Adrenal gland (tissue), 12 donors: Measurements from ENCODE around the gene CAMK2A. TPM values are rescaled to one million over a fixed set of nuclear protein-coding genes. Genes with fewer than 3 reads are reported as not detected.
A peak's percentile ranks its signal among the peaks of the same experiment; 100 is the strongest.

ENCODE experiments used
- DNase-seq, 7 donors: peaks; one replicate each; pipeline ENCODE4 v3.0.0-alpha.2; 2019 to 2020
- H3K27ac ChIP-seq, 5 donors: fragments of 200-600 bp; sonication (generic) in 4 of 5; 1 replicate in 3 of 5; 2 replicates in 2 of 5; pipeline versions ENCODE4 v1.5.1 to v1.8.0; 2016 to 2020; ENCODE audit warnings: mild to moderate bottlenecking in 1 of 5
- H3K27me3 ChIP-seq: fragments of 200-600 bp; 2 replicates; pipeline ENCODE4 v1.8.0; 2021
- H3K36me3 ChIP-seq, 2 donors: fragments of 200-600 bp; replicated peaks in 1 of 2; 1 replicate in 1 of 2; 2 replicates in 1 of 2; pipeline versions ENCODE4 v1.5.1 to v1.8.0; 2018 to 2022
- H3K4me1 ChIP-seq, 2 donors: fragments of 200-600 bp; replicated peaks in 1 of 2; 1 replicate in 1 of 2; 2 replicates in 1 of 2; pipeline versions ENCODE4 v1.5.1 to v1.8.0; 2018 to 2021
- H3K4me3 ChIP-seq, 4 donors: fragments of 200-600 bp; sonication (generic) in 3 of 4; one replicate each; pipeline ENCODE4 v1.5.1; 2016 to 2018
- H3K9me3 ChIP-seq, 3 donors: fragments of 200-600 bp; sonication (generic) in 1 of 3; replicated peaks in 1 of 3; 1 replicate in 2 of 3; 2 replicates in 1 of 3; pipeline versions ENCODE4 v1.5.1 to v1.8.0; 2016 to 2021
- POLR2A ChIP-seq, 2 donors: fragments of 450-650 bp; IDR thresholded peaks; one replicate each; pipeline ENCODE4 v1.6.1; 2017; ENCODE audit warnings: antibody characterized with exemption in 2 of 2, mild to moderate bottlenecking in 2 of 2, moderate library complexity in 1 of 2
- WGBS, 4 donors: extraction: QIAGEN DNeasy Blood & Tissue Kit in 2 of 4; methylation state at CpG; one replicate each; pipeline versions ENCODE4 v1.1.5 to v1.1.7; 2013 to 2017; 5-methylcytosine and 5-hydroxymethylcytosine counted together
- intact Hi-C, 2 donors: fragments of 100-400 bp; cut with DNase I; formaldehyde crosslinking; loops; one replicate each; pipeline versions ENCODE4 v1.14.1 to v1.15.0; 2022 to 2023
- polyA plus RNA-seq, 3 donors: library from polyadenylated mRNA; stranded (reverse); fragments of 200-250 nt in 2 of 3; fragments of 350-450 nt in 1 of 3; fragmentation: Illumina TruSeq in 1 of 3; extraction: RNeasy Lipid Tissue Mini Kit (QIAGEN cat#74804) in 1 of 3; gene quantifications; one replicate each; pipeline ENCODE4 v1.2.3, GENCODE V29; 2013 to 2014
- total RNA-seq, 9 donors: library from RNA; depleted of rRNA in 4 of 9; stranded (reverse); fragments of >200 nt in 4 of 9; fragments of 120-200 nt in 1 of 9; fragmentation: NEBNext Ultra II Directional in 1 of 9; extraction: Animal tissue kit (Norgen Biotek cat#: 25700) in 1 of 9; gene quantifications; one replicate each; pipeline versions ENCODE4 v1.1.0 to v1.2.4, GENCODE V29; 2013 to 2023
- TF ChIP-seq, protein P1 (sequence below), 6 experiments: fragments of 450-650 bp in 4 of 6; fragments of 200-600 bp in 2 of 6; sonication (generic) in 1 of 6; IDR thresholded peaks; 1 replicate in 5 of 6; 2 replicates in 1 of 6; pipeline versions ENCODE4 v1.5.1 to v1.8.0; 2016 to 2021; ENCODE audit warnings: antibody characterized with exemption in 6 of 6, mild to moderate bottlenecking in 2 of 6, moderate library complexity in 1 of 6
- donor health status: healthy with polysubstance abuse.
- donor health status: Bipolar disorder and iron deficiency.
- donor health status: DM: yes; HTN: yes; CAD: no.
- donor health status: DM: no; HTN: no; CAD: no.
- donor health status: DM: no; HTN: no; CAD: no.
- donor health status: DM: yes; HTN: yes; CAD: no.

Gene CAMK2A
- total and polyA plus RNA-seq, 12 donors = 0.23 to 1.3 (median 0.64) TPM; not detected in 3

DNA sequence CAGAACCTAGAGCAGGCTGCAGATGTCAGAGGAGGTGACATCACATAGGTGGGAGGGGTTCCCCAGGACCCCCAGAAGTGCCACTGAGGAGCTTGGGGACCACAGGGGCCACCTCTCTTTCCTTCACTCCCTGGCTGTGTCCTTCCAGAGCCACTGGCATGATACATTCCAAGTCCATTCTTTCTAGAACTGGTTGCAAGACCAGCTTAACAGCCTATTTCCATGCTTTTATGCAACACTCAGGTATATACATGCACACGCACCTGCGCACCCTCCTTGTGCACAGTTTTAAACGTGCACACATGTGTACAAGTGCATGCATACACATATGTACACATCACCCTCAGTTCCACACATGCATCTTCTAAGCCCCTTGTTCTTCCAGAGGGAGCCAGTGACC, 60.0 kb downstream of the CAMK2A start:
- 63 to 97% (median 72%) methylated on average over 3 of the region's 3 CpGs for WGBS, 4 donors
- Histone ChIP-seq H3K9me3 (no peaks in the 10 kb centered on the region), H3K4me1 (no peaks in the 10 kb centered on the region), H3K4me3 (no peak overlapping the region), H3K27me3 (no peaks in the 10 kb centered on the region), H3K36me3 (no peaks in the 10 kb centered on the region), H3K27ac (no peak overlapping the region)
- TF ChIP-seq, protein P1, sequence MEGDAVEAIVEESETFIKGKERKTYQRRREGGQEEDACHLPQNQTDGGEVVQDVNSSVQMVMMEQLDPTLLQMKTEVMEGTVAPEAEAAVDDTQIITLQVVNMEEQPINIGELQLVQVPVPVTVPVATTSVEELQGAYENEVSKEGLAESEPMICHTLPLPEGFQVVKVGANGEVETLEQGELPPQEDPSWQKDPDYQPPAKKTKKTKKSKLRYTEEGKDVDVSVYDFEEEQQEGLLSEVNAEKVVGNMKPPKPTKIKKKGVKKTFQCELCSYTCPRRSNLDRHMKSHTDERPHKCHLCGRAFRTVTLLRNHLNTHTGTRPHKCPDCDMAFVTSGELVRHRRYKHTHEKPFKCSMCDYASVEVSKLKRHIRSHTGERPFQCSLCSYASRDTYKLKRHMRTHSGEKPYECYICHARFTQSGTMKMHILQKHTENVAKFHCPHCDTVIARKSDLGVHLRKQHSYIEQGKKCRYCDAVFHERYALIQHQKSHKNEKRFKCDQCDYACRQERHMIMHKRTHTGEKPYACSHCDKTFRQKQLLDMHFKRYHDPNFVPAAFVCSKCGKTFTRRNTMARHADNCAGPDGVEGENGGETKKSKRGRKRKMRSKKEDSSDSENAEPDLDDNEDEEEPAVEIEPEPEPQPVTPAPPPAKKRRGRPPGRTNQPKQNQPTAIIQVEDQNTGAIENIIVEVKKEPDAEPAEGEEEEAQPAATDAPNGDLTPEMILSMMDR (IDR thresholded peaks at IDR 0.05) = no peak
- TF ChIP-seq POLR2A (IDR thresholded peaks at IDR 0.05) = no peak
- no peak for DNase-seq
- intact Hi-C loops = no loop called here

DNA sequence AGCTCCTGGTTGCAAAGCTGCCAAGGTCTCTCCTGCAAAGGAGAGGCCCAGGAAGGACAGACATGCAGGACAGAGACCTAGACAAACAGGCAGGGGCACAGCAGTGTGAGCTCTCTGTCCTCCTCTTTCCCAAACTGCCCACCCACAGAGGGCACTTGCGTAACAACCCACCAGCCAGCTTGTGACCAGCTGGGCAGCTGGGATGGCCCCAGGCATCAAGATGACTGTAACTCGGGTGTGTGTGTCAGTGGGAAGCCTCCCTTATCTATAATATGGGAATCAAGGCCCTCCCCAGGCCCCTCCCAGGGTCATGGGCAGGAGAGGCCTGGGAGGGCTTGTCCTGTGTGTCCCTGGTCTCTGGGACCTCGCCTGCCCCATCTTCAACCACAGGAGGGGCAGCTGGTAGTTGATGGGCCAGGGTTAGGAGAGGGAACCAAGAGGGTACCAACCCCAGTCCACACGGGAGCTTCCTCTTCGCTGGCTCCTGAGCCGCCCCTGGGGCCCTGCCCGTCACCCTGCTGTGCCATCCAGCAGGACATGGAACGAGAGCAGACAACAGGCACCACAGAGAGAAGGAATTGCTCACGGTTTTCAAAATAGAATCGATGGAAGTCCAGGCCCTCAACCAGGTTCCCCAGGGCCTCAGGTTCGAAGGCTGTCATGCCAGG, 61.8 kb downstream of the CAMK2A start:
- Histone ChIP-seq H3K4me3 (no peak overlapping the region), H3K27me3 (no peaks in the 10 kb centered on the region), H3K4me1 (no peaks in the 10 kb centered on the region), H3K36me3 (no peaks in the 10 kb centered on the region), H3K9me3 (no peaks in the 10 kb centered on the region), H3K27ac (no peak overlapping the region)
- intact Hi-C loops = no loop called here
- no peak for TF ChIP-seq POLR2A (IDR thresholded peaks at IDR 0.05)
- TF ChIP-seq, protein P1 (IDR thresholded peaks at IDR 0.05) = no peak
- DNase-seq = peak in 1 of 7 donors; percentile 10
- WGBS, 4 donors = 77 to 93% (median 82%) methylated on average over 6 to 11 of the region's 11 CpGs

DNA sequence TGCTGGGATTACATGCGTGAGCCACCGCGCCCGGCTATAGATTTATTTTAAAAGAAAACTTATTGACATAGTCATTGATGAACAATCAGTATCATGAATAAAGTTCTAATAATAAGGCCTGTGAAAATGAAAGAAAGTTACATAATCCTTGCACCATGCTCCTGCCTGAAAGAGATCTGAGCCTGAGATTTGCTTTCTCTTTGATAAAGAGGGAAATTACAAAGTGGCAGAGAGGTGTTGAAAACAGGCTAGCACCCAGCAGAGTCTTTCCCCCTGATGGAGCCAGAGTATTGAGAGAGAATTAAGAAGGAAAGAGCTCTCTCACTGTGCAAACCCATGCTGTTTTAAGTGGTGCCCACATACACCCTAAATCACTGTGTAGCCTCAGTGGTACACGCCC, 62.5 kb downstream of the CAMK2A start:
- Histone ChIP-seq H3K9me3 (no peaks in the 10 kb centered on the region), H3K36me3 (no peaks in the 10 kb centered on the region), H3K4me3 (no peak overlapping the region), H3K27me3 (no peaks in the 10 kb centered on the region), H3K4me1 (no peaks in the 10 kb centered on the region), H3K27ac (no peak overlapping the region)
- no peak for DNase-seq
- 96 to 98% (median 97%) methylated on average over 5 of the region's 5 CpGs for WGBS, 4 donors
- TF ChIP-seq, protein P1 (IDR thresholded peaks at IDR 0.05) = no peak
- TF ChIP-seq POLR2A (IDR thresholded peaks at IDR 0.05) = no peak
- intact Hi-C loops = no loop called here

DNA sequence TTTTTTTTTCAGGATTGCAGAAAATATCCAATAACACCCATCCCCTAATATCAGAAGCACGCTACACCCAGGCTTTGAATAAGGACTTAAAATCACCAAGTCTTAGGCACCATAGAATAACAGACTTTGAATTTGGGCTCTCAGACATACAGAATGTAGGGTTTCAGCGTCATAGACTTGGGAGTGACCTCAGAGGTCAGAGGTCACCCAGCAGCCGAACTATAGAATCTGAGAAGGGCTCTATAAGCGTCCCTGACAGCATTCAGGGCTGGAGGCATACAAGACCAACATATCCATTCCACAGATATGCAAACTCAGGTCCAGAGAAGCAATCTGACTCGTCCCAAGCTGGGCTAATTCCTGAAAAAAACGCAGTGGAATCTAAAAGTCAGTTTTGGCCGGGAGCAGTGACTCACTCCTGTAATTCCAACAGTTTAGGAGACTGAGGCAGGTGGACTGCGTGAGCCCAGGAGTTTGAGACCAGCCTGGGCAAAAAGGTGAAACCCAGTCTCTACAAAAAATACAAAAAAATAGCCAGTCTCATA, 65.0 kb downstream of the CAMK2A start:
- DNase-seq = no peak
- no peak overlapping the region for H3K4me3 ChIP-seq
- no peaks in the 10 kb centered on the region for H3K4me1 ChIP-seq
- no peaks in the 10 kb centered on the region for H3K27me3 ChIP-seq
- 71 to 74% (median 72%) methylated on average over 7 to 8 of the region's 8 CpGs for WGBS, 4 donors
- H3K9me3 ChIP-seq = no peaks in the 10 kb centered on the region
- TF ChIP-seq POLR2A (IDR thresholded peaks at IDR 0.05) = no peak
- TF ChIP-seq, protein P1 (IDR thresholded peaks at IDR 0.05) = no peak
- H3K27ac ChIP-seq = no peak overlapping the region
- intact Hi-C loops = no loop called here
- H3K36me3 ChIP-seq = no peaks in the 10 kb centered on the region
